ENCODE results near the gene DHRS3. TPM values are rescaled to one million over a fixed set of nuclear protein-coding genes. Genes with fewer than 3 reads are reported as not detected.

DHRS3 gene
- polyA plus RNA-seq, 1 of the 3 experiments (the other 2 are of a cell fraction), result 44.8 TPM

GRCh38 chr1:12616709-12617373 lies 1.2 kb downstream of the DHRS3 start:
- H3K9ac ChIP-seq, result peak overlapping the region; percentile 56; the same call in 1 of the 2 replicates
- H3K79me2 ChIP-seq (ENCODE audit: insufficient read depth), result no peaks in the 10 kb centered on the region
- peaks cover 18% of the 10 kb centered on the region for H3F3A ChIP-seq (replicated peaks; ENCODE audit: insufficient read depth)
- H3K4me3 ChIP-seq (ENCODE audit: low read depth in 2 of 2, low read length in 1 of 2), result peak overlapping the region; percentile 48 to 59
- H3K4me2 ChIP-seq, result peak overlapping the region; percentile 86
- no peaks in the 10 kb centered on the region for H4K20me1 ChIP-seq (ENCODE audit: insufficient read depth)
- no peaks in the 10 kb centered on the region for H3K27me3 ChIP-seq (ENCODE audit: insufficient read depth)
- H3K36me3 ChIP-seq (replicated peaks in 1 of 2; ENCODE audit: control insufficient read depth in 1 of 2, insufficient read depth in 2 of 2, low read length in 1 of 2), result peaks cover 0 to 3% of the 10 kb centered on the region in 2 experiments
- peak overlapping the region; percentile 66 to 79; a peak in 3 of 4 replicates for H3K27ac ChIP-seq (ENCODE audit: low read depth in 2 of 2, low read length in 1 of 2)
- no peaks in the 10 kb centered on the region for H3K9me3 ChIP-seq
- 18% methylated on average over 25 of the region's 53 CpGs for WGBS (ENCODE audit: low lambda C conversion rate)
- CTCF ChIA-PET, result interaction anchor here (1.0 to 7.2 kb wide), 6 partner anchors 16 to 366 kb away, joined by 3 to 135 read pairs (median 5); no protein-coding TSS in a partner anchor
- POLR2A ChIA-PET, result interaction anchor here (1.2 kb wide), 1 partner anchor 21 kb away, joined by 4 read pairs; no protein-coding TSS in a partner anchor
- H3K9me2 ChIP-seq, result no peaks in the 10 kb centered on the region
- TF ChIP-seq GATA2 (CRISPR knock-in tag; IDR thresholded peaks at IDR 0.05) (no peak), IRF3 (IDR thresholded peaks at IDR 0.05; ENCODE audit: low read depth, low read length) (no peak), YY1 (IDR thresholded peaks at IDR 0.05; ENCODE audit: low read depth) (no peak)
- peak; percentile 71 for DNase-seq
- peak overlapping the region; percentile 82 for H2AFZ ChIP-seq (ENCODE audit: low read depth)
- H3K4me1 ChIP-seq (ENCODE audit: control insufficient read depth in 1 of 2, insufficient read depth in 2 of 2, low read depth in 1 of 2, low read length in 1 of 2), result peaks cover 29 to 37% of the 10 kb centered on the region in 2 experiments; a peak in 3 of 4 replicates

GRCh38 chr1:12615865-12616708 lies 1.9 kb downstream of the DHRS3 start:
- H3K9ac ChIP-seq, result peak overlapping the region; percentile 56; the same call in 1 of the 2 replicates
- H3K36me3 ChIP-seq (replicated peaks in 1 of 2; ENCODE audit: control insufficient read depth in 1 of 2, insufficient read depth in 2 of 2, low read length in 1 of 2), result peaks cover 0 to 7% of the 10 kb centered on the region in 2 experiments
- 59% methylated on average over 17 of the region's 17 CpGs for WGBS (ENCODE audit: low lambda C conversion rate)
- no peaks in the 10 kb centered on the region for H4K20me1 ChIP-seq (ENCODE audit: insufficient read depth)
- peaks cover 29 to 34% of the 10 kb centered on the region in 2 experiments; a peak in 3 of 4 replicates for H3K4me1 ChIP-seq (ENCODE audit: control insufficient read depth in 1 of 2, insufficient read depth in 2 of 2, low read depth in 1 of 2, low read length in 1 of 2)
- no peaks in the 10 kb centered on the region for H3K79me2 ChIP-seq (ENCODE audit: insufficient read depth)
- H3K4me3 ChIP-seq (ENCODE audit: low read depth in 2 of 2, low read length in 1 of 2), result peak overlapping the region; percentile 48 to 59; a peak in 3 of 4 replicates
- H2AFZ ChIP-seq (ENCODE audit: low read depth), result peak overlapping the region; percentile 72
- H3K9me2 ChIP-seq, result no peaks in the 10 kb centered on the region
- DNase-seq, result no peak
- H3K27ac ChIP-seq (ENCODE audit: low read depth in 2 of 2, low read length in 1 of 2), result peak overlapping the region; percentile 66 to 79
- POLR2A ChIA-PET, result no interaction called here
- no peaks in the 10 kb centered on the region for H3K27me3 ChIP-seq (ENCODE audit: insufficient read depth)
- CTCF ChIA-PET, result interaction anchor here (1.1 to 7.2 kb wide), 4 partner anchors 15 to 303 kb away, joined by 5 to 135 read pairs (median 8); no protein-coding TSS in a partner anchor
- H3K4me2 ChIP-seq, result peak overlapping the region; percentile 86
- H3K9me3 ChIP-seq, result no peaks in the 10 kb centered on the region
- H3F3A ChIP-seq (replicated peaks; ENCODE audit: insufficient read depth), result peaks cover 18% of the 10 kb centered on the region
- peak; percentile 68; the same call in 1 of the 2 replicates for TF ChIP-seq FOSL2 (IDR thresholded peaks at IDR 0.05; ENCODE audit: borderline replicate concordance, low read depth)
- peak; percentile 39 for TF ChIP-seq JUND (IDR thresholded peaks at IDR 0.05)
- 0 out of 2 replicates have a peak, but pooled peaks have one; percentile 8 for TF ChIP-seq TAF1 (IDR thresholded peaks at IDR 0.05; ENCODE audit: borderline replicate concordance, low read depth, low read length)
- no peak for TF ChIP-seq USF1 (IDR thresholded peaks at IDR 0.05; ENCODE audit: borderline replicate concordance, low read depth)
- TF ChIP-seq EZH2phosphoT487 (IDR thresholded peaks at IDR 0.05; ENCODE audit: borderline replicate concordance, low read depth), result no peak
- TF ChIP-seq MXI1 (IDR thresholded peaks at IDR 0.05; ENCODE audit: low read depth, low read length), result no peak
- TF ChIP-seq YY1 (IDR thresholded peaks at IDR 0.05; ENCODE audit: low read depth), result no peak
- no peak for TF ChIP-seq RCOR1 (IDR thresholded peaks at IDR 0.05; ENCODE audit: low read length)
- TF ChIP-seq GABPA (IDR thresholded peaks at IDR 0.05; ENCODE audit: low read depth), result no peak
- peak; percentile 77 for TF ChIP-seq TCF12 (IDR thresholded peaks at IDR 0.05)
- peak in 1 of 2 experiments; percentile 61; a peak in 2 of 4 replicates for TF ChIP-seq EP300 (IDR thresholded peaks at IDR 0.05; ENCODE audit: borderline replicate concordance in 1 of 2, low read depth in 1 of 2, low read length in 1 of 2)
- TF ChIP-seq IRF3 (IDR thresholded peaks at IDR 0.05; ENCODE audit: low read depth, low read length), result no peak
- no peak for TF ChIP-seq REST (IDR thresholded peaks at IDR 0.05; ENCODE audit: low read depth, low read length)
- TF ChIP-seq PBX3 (IDR thresholded peaks at IDR 0.05), result peak; percentile 68
